Retinal pigment epithelial cell (primary cell): Measurements from ENCODE around the gene TMEM60.
"Not testable (repeated sequence)": the region's sequence is repeated elsewhere in the genome, so short reads cannot be mapped to it uniquely, and the experiment has no call there.

ENCODE experiments used
- DNase-seq: peaks from one replicate; pipeline ENCODE4 v3.0.0-alpha.2; 2010; ENCODE audit warnings: low read depth
- H3K4me3 ChIP-seq: 2 replicates; pipeline ENCODE4 v1.5.1; 2011; ENCODE audit warnings: mild to moderate bottlenecking, low read length, control low read depth, moderate library complexity
- CTCF ChIP-seq: conservative IDR thresholded peaks from 2 replicates; pipeline ENCODE4 v1.5.1; 2011; ENCODE audit warnings: low read depth, low read length, control low read depth, inconsistent platforms

The TMEM60 gene

DNA sequence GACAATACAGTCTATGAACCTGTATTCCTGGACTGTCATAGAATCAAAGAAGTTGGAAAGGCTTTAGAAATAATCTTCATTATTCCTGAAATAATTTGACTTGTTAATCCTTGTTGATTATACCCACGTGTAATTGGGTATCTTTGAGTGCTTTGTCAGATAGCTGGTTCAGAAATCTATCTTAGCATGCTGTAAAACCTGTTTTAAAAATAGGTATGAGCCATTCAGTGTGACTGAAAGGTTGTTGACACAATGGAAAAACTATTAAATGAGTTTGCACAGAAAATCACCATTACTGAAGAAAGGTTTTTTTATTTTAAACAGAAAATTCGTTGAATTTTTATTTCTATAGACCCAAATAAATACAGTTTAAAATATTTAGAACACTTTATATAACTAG, 39.0 kb upstream of the TMEM60 start:
- no peak for DNase-seq
- no peak for TF ChIP-seq CTCF
- no peak overlapping the region for H3K4me3 ChIP-seq

GRCh38 chr7:77836425-77836824, 38.2 kb upstream of the TMEM60 start:
- H3K4me3 ChIP-seq, DNase-seq: not testable (repeated sequence)

DNA sequence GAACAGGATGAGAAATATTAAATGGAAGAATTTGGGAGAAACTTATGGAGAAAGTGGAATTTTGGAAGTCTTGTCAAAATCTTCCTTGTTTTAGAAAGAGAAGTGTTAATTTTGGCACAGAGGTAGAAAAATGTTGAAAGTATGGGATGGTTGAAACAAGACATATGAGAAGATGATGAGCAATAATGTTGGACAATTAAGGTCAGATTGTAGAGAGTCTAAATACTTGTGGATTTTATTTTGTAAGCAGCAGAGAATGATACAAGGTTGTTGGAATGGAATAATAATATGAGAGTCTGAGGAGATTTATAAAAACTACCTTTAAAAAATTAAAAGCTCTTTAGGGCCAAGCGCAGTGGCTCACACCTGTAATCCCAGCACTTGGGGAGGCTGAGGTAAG, 34.9 kb upstream of the TMEM60 start:
- no peak for TF ChIP-seq CTCF
- no peak overlapping the region for H3K4me3 ChIP-seq
- DNase-seq, result no peak

GRCh38 chr7:77831953-77832352, 33.7 kb upstream of the TMEM60 start:
- no peak overlapping the region for H3K4me3 ChIP-seq
- DNase-seq, result no peak
- TF ChIP-seq CTCF, result no peak

- no peak for DNase-seq
- no peak for TF ChIP-seq CTCF
- no peak overlapping the region for H3K4me3 ChIP-seq
These were observed 33.2 kb upstream of the TMEM60 start for GRCh38 chr7:77831481-77831880.

GRCh38 chr7:77830649-77831355, 32.6 kb upstream of the TMEM60 start:
- no peak for TF ChIP-seq CTCF
- no peak overlapping the region for H3K4me3 ChIP-seq
- DNase-seq, result no peak

- DNase-seq, result no peak
- no peak overlapping the region for H3K4me3 ChIP-seq
- TF ChIP-seq CTCF, result no peak
These were observed 29.8 kb upstream of the TMEM60 start for GRCh38 chr7:77827999-77828398.
